T-helper 9 cell (primary cell): Measurements from ENCODE around the gene DSEL.

Source experiments
- DNase-seq: peaks from one replicate; pipeline ENCODE4 v3.0.0-alpha.2; 2020

DSEL gene

DNA sequence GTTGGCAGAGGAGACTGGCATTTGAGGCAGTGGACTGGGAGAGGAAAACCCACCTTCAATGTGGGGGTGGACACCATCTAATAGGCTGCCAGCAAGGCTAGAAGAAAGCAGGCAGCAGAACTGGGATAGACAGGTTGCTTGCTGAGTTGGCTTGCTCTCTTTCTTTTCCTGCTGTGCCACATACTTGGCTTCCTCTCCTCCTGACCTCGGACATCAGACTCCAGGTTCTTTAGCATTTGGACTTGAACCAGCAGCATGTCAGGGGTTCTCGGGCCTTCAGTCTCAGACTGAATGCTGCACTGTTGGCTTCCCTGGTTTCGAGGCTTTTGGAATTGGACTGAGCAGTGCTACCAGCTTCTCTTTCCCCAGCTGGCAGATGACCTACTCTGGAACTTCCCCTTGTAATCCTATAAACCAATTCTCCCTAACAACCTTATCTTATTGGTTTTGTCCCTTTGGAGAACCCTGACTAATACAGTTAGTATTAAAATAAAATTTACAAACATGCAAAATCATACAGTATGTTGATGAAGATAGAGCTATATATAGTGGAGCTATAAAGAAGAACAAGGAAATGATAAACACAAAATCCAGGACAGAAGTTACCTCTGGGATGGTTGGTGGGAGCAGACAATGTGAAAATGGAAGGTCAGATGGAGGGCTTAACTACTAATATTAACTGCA, 15.9 kb downstream of the DSEL start:
- no peak for DNase-seq

DNA sequence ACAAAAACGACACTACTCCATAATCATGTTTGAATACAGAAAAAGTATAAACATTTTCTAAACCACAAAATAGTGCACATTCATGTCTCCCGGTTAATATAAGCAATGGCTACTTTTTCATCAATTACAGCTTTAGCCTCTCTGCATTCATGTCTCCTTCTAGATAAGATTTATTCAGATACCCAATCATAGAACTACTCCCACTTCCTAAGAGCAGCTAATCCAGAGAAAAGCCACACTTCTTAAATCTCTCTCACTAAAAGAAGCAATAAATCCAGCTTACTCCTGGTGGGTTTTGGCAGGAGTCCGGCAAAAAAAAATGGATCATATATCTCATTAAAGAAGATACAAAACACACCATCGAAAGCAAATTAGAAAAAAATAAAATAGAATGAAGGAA, 20.1 kb downstream of the DSEL start:
- DNase-seq: no peak

GRCh38 chr18:67486534-67486933, 30.0 kb downstream of the DSEL start:
- DNase-seq: no peak

DNA sequence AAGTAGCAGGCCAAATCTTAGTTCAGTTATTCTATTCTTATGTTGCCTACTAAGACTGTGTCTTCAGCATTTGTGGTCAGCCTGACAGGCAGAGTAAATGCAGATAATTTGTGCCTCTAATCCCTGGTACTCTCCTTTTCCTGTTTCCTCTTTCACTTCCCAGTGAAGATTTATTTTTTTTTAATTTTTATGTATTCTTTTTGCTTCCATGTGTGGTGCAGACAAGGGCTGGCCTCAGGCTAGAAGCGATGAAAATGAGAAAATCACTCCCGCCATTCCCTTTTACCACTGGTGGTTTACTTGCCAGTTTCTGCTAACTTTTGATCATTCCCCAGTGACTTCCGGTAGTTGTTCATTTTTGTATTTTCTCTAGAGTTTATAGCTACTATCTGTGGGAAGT, 30.9 kb downstream of the DSEL start:
- no peak for DNase-seq

DNA sequence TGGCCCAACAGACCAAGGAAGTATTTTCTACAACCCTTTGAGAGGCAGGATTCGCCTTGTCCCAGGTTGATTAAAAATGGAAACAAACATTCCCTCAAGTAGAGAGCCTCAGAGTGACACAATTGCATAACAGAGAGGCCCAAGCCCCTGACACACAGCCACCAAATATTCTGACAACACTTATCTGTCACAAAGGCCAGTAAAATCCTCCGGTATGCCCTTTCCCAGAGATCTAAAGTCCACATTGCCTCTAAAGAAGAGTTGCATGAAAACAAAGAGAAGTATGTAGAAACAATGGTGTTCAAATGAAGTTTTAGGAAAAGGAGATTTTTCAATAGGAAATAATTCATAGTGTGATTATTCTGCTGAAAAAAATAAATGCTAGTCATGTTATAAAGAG, 32.1 kb downstream of the DSEL start:
- no peak for DNase-seq

- no peak for DNase-seq
Observed at GRCh38 chr18:67483952-67484351, 32.6 kb downstream of the DSEL start.

DNA sequence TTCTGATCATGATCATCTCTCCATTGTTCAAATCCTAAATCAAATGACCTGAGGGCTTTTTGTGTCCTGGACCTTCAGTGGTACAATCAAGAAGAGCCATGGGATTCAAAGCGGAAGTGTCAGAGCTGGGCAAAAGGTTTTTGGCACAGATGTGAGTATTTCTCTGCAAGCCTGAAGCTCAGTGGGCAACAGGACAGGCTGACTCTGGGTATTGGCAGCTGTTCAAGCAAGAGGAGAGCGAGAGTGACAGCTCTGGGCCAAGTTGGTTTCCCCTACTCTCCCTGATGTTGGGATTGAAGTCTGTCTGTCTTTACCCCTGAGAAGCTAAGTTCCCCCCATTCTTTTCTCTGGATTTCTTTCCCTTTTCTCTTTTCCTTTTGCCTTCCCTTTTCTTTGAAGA, 33.3 kb downstream of the DSEL start:
- DNase-seq: no peak

DNA sequence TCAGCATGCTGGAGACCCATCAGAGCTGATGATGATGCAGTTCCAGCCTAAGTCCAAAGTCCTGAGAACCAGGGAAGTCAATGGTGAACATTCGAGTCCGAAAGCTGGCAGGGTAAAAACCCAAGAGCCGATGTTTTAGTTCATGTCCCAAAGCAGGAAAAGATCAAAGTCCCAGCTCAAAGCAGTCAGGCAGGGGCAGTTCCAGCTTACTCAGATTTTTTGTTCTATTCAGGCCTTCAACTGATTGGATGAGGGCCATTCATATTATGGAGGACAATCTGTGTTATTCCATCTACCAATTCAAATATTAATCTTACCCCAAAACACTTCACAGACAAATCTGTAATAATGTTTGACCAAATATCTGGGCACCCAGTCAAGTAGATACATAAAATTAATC, 38.3 kb downstream of the DSEL start:
- no peak for DNase-seq

- no peak for DNase-seq
Observed at GRCh38 chr18:67477522-67477921, 39.0 kb downstream of the DSEL start.

DNA sequence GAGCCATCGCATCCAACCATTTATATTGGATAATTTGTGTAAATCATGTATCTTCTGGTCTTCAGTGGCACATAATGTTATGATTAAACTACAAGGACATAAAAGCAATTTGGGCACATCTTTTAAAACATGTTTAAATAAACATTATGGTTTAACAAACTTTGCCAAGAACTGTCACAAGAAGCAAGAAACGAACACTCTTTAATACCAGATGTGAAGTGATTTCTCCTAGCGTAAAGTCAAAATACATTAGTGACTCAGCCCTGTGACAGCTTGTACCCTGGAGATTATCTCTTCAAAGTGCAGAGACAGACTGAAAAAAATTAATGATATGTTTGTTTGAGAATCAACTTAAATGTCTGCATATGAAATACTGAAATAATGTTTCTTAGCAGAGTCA, 39.9 kb downstream of the DSEL start:
- DNase-seq: no peak

GRCh38 chr18:67475673-67476072, 40.8 kb downstream of the DSEL start:
- DNase-seq: no peak

- no peak for DNase-seq
Observed at GRCh38 chr18:67468038-67468437, 48.5 kb downstream of the DSEL start.

- no peak for DNase-seq
Observed at GRCh38 chr18:67467188-67467587, 49.3 kb downstream of the DSEL start.

DNA sequence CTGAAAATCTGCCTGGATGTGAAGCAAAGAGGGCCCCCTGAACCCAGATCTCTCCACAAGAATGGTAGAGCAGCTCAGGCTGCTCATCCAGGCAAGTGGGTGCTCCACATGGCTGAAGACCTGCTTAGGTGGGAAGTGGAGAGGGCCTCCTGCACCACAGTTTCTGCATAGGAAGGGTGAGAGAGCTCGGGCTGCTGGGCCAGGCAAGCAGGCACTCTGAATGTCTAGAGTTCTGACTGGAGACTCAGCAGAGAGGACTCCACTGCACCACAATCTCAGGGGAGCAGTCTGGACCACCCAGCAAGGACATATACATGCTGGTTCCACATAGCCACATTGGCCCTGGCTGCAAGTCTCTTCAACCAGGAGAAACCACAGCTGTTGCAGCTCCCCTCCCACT, 52.0 kb downstream of the DSEL start:
- DNase-seq: no peak

- no peak for DNase-seq
Observed at GRCh38 chr18:67463829-67464228, 52.7 kb downstream of the DSEL start.

DNA sequence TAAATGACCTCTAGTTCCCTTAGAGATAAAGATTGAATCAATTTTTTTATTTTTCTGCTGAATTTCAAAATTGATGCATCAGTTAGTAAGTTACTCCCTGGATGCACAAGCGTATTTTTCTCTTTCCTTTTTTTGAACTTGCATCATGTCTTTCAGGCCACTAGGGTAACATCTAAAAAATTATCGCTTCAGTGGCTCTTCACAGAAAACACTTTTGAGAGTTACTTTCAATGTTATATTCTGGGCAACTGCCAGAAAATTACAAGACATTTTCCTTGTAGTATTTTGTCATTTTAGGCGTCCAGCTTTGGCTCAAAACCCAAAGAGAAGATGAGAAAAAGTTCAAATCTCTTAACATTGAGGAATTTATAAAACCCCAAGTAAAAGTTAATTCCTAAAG, 59.8 kb downstream of the DSEL start:
- no peak for DNase-seq
